ENCODE data around the gene NUBPL.
"Not testable (repeated sequence)": the region's sequence is repeated elsewhere in the genome, so short reads cannot be mapped to it uniquely, and the experiment has no call there.

NUBPL gene

GRCh38 chr14:31813724-31814490 lies 252.7 kb downstream of the NUBPL start:
- not testable (repeated sequence) for DNase-seq (ENCODE audit: low spot score)

DNA sequence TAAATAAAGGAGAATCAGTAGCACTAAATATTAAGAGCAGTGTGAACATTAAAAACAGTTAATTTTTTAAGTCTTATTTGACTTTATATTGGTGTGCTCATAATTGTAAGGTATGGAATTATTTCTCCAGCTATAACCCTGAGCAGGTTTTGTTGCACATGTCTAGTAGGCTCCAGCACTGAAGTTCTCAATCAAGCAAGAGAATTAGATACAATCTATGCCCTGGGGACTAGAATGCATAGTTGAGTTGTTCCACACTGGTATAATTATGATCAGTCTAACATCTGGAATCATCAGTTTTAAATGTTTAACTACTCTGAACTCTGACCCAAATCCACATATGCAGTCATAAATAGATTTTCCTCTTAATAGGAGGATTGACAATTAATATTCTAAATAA lies 258.1 kb downstream of the NUBPL start:
- DNase-seq (ENCODE audit: low spot score) = no peak

DNA sequence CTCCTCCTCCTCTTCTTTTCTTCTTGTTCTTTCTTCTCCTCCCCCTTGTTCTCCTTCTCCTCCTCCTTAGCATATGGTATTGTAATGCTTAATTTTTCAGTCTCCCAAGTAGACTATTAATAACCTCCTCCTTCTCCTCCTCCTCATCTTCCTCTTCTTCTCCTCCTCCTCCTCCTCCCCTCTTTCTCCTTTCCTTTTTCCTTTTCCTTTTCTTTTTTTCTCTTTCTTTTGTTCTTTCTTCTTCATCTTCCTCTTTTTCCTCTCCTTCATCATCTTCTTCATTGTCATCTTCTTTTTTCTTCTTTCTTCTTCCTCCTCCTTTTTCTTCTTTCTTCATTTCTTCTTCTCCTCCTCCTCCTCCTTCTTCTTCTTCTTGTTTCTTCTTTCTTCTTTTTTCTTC lies 264.3 kb downstream of the NUBPL start:
- DNase-seq (ENCODE audit: low spot score) = no peak

DNA sequence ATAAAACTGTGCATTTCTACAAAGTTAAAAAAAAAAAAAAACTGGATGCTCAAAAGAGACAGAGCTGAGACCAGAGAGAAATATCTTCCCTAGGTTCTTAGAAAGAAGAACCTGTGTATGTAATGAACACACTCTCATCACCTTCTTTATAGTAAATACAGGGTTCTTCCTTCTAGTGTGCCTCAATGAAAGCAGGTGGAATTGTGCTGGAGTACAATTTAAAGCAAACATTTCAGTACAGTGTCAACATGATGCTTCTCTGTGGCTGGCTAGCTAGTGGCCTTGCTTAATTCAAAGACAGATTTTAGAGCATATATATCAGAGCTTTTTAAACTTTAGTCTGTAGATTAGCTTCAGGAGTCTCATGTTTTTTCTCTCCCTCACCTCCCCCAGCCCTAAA lies 266.1 kb downstream of the NUBPL start:
- no peak for DNase-seq (ENCODE audit: low spot score)

GRCh38 chr14:31828946-31829868 lies 268.0 kb downstream of the NUBPL start:
- DNase-seq (ENCODE audit: low spot score) = no peak

- DNase-seq (ENCODE audit: low spot score) = no peak
Measured at GRCh38 chr14:31834616-31835015, 273.4 kb downstream of the NUBPL start.

- DNase-seq (ENCODE audit: low spot score) = no peak
Measured at GRCh38 chr14:31835049-31835448, 273.8 kb downstream of the NUBPL start.

DNA sequence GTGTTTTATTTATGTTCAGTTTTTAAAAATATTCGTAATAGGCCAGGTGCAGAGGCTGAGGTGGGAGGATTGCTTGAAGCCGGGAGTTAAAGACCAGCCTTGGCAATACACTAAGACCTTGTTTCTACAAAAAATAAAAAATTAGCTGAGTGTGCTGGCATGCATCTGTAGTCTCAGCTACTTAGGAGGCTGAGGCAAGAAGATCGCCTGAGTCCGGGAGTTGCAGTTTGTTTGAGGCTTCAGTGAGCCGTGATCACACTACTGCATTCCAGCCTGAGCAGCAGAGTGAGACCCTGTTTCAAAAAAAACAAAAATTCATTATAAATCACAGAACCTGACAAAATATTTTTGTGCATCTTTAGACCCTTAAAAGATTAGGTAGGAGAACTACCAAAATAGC lies 275.8 kb downstream of the NUBPL start:
- no peak for DNase-seq (ENCODE audit: low spot score)

DNA sequence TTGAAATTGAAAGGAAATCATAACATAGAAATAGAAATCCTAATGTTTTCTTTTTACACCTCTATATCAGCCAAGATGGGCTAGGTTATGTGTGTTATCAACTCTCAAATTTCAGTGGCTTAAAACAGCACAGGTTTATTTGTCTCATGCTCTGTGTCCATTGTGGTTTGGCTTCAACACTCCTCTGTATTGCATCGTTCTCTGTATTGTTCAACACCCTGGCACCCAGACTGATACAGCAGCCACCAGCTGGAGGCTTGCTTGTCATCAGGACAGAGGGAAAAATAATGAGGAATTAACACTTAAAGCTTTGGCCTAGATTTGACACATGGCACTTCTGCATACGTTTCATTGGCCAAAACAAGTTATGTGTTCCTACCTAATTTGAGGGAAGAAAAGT lies 281.7 kb downstream of the NUBPL start:
- DNase-seq (ENCODE audit: low spot score) = no peak

DNA sequence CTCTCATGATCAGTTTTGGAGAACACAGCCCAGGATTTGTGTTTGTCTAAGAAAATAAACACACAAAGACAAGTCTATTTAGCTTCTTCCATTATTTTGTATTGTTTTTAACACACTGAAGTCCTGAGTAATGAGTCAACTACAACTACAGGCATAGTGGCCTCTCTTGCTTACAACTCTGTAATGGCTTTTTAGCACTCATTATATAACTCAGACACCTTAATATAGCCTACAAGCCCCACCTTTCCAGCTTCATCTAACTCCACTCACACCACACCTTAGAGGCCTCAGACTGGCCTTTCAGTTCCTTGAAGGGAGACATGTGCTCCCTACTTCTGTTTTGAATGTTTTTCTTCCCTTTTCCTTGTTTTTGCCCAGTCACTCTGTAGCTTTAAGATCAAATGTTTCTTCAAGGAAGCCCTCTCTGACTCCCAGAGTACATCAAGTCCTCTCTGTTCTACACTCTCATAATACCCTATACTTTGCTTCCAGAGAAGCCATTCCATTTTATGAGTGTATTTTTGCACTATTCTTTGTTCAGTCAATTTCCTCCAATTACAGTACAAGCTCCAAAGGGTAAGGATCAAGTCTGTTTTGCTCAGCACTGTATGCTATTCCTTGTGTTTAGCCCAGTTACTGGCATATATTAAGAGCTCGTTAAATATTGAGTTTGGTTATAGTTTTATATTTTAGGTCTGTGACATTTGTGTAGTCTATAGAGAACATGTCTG lies 282.3 kb downstream of the NUBPL start:
- DNase-seq (ENCODE audit: low spot score) = no peak

DNA sequence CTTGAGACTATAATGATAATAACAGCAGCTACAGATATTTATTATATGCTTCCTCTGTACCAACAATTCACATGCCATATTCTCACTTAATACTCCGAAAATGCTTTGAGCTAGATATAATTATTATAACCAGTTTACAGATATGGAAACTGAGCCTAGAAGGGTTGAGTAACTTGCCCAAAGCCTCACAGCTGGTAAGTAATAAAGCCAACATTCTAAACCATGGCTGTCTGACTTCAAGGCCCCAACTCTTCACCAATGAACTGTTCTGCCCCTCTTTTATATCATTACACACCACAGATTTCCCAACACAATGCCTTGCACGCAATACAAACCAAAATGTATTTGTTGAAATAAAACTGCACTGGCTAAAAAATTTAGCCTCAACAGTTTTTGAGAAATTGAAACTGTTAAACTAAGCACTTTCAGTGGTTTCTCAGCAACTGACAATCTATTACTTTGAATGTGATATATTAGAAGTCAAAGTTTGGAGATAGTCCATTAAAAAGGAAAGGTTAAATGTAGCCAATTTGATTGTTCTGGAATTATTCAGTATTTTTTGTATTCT lies 293.4 kb downstream of the NUBPL start:
- DNase-seq (ENCODE audit: low spot score) = no peak

- no peak for DNase-seq (ENCODE audit: low spot score)
Measured at GRCh38 chr14:31855262-31855661, 294.1 kb downstream of the NUBPL start.

DNA sequence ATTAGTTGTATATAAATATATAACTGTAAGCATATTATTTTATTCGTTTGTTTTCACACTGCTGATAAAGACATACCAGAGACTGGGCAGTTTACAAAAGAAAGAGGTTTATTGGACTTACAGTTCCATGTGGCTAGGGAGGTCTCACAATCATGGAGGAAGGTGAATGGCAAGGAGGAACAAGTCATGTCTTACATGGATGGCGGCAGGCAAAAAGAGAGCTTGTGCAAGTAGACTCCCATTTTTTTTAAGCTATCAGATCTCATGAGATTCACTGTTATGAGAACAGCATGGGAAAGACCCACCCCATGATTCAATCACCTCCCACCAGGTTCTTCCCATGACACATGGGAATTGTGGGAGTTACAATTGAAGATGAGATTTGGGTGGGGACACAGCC lies 294.8 kb downstream of the NUBPL start:
- DNase-seq (ENCODE audit: low spot score) = not testable (repeated sequence)

DNA sequence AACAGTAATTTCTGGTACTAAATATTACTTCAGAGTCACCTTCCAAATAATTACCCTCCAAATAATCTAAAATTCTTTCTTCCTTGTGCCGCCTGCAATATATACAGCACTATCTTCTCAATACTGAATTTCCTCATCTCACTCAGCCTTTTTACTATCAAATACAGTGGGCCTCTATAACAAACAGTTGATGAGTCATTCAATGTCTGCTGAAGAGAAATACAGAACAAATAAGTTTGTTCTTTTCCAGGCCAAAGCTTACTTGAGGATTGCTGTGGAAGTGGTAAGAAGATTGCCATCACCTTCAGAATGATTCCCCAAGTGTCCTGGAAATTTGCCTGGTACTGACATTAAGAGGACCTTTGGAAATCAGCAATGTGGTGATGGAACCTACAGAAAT lies 297.7 kb downstream of the NUBPL start:
- DNase-seq (ENCODE audit: low spot score) = no peak

- no peak for DNase-seq (ENCODE audit: low spot score)
Measured at GRCh38 chr14:31864937-31865855, 304.0 kb downstream of the NUBPL start.

DNA sequence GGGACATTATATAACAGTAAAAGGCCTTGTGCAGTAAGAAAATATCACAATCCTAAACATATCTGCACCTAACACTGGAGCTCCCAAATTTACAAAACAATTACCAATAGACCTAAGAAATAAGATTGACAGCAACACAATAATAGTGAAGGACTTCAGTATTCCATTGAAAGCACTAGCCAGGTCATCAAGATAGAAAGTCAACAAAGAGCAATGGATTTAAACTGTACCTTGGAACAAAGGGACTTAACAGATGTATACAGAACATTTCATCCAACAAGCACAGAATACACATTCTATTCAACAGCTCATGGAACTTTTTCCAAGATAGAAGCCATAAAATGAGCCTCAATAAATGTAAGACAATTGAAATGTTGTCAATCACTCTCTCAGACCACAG lies 306.4 kb downstream of the NUBPL start:
- no peak for DNase-seq (ENCODE audit: low spot score)

GRCh38 chr14:31868096-31868495 lies 306.9 kb downstream of the NUBPL start:
- DNase-seq (ENCODE audit: low spot score) = not testable (repeated sequence)

DNA sequence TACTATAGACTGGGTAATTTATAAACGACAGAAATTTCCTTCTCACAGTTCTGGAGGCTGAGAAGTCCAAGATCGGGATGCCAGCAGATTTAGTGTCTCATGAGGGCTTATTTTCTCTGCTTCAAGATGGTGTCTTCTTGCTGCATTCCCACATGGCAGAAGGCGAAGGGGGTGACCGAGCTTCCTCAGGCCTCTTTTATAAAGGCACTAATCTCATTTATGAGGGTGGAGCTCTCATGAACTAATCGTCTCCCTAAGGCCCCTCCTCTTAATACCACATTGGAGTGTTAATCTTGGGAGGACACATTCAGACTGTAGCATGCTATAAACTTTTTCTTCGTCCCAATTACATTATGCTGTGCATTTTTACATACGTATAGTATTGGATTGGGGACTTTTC lies 315.5 kb downstream of the NUBPL start:
- no peak for DNase-seq (ENCODE audit: low spot score)

- DNase-seq (ENCODE audit: low spot score) = no peak
Measured at GRCh38 chr14:31877255-31877798, 316.1 kb downstream of the NUBPL start.

DNA sequence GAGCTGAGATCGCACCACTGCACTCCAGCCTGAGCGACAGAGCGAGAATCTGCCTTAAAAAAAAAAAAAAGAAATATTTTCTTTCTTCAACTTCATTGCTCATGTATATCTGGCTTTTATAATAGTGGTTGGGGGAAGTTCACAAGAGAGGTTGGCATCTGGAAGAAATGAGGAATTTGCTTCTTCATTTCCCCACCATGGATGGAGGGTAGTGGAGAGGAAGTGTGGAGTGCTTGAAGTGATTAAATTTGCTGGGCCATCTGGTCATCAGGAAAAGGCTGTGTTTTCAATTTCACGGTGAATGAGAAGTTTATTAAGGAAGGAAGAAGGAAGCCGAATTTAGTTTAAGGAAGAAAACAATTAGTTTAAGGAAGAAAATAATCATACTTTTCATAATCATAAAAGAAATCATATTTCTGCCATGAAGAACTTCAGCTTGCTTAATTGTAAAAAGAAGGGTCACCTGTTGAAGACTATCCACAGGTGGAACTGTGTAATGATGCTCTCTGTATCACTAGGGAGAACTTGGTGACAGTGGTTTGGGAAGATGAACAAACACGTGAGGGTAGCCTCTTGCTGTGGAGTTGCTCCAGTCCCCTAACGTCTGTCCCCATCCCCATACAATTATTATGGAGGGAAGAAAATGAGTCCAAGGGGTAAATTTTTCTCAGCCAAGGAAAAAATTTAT lies 318.6 kb downstream of the NUBPL start:
- DNase-seq (ENCODE audit: low spot score) = no peak

Measured in ecto neural progenitor cell (in vitro differentiated cells).